PC-3 (cell line): ENCODE results near the gene LTC4S.

Experiments
- CTCF ChIP-seq: fragments of 300-600 bp; sonication (generic); conservative IDR thresholded peaks from 2 replicates; pipeline ENCODE4 v1.5.1; 2017; ENCODE audit warnings: antibody characterized with exemption, low read depth, mild to moderate bottlenecking, low read length
- EZH2 ChIP-seq: fragments of 300-600 bp; sonication (generic); IDR thresholded peaks from one replicate; pipeline ENCODE4 v1.6.1; 2017; ENCODE audit warnings: antibody characterized with exemption, mild to moderate bottlenecking, low read length; ENCODE audit not compliant: unreplicated experiment
- EZH2phosphoT487 ChIP-seq: fragments of 300-600 bp; sonication (generic); IDR thresholded peaks from 2 replicates; pipeline ENCODE4 v1.6.1; 2018; ENCODE audit warnings: mild to moderate bottlenecking, antibody characterized with exemption, low read length, borderline replicate concordance

GRCh38 chr5:179788193-179788854, 5.5 kb upstream of the LTC4S start:
- TF ChIP-seq CTCF (no peak), EZH2 (no peak), EZH2phosphoT487 (no peak)
